Measurements from ENCODE around the gene MACROD1.
A peak's percentile ranks its signal among the peaks of the same experiment; 100 is the strongest.
"Not testable (repeated sequence)": the region's sequence is repeated elsewhere in the genome, so short reads cannot be mapped to it uniquely, and the experiment has no call there.

MACROD1 gene

DNA sequence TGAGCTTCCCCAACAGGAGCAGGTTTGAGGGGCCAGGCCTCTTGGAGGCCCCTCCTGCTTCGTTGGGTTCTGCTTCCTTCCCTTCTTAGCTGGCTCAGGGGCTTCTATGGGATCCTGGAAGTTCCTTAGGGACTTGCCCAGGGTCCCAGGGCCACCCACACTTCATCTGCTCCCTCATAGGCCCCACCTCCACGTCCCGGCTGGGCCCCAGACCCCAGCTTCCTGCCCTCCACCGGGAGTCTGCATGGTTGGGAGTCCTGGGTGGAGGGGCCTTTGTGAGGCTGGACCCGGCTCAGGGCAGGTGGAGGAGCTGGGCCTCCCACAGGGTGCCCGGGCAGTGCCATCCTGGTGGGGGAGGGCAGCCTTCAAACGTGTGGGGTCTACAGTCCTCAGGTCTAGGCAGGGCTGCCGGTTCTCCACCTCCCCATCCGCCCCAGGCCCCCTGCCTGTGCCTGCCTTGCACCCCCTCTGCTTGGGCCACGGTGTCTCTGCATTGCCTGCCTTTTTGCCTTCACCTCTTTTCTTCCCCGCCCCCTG is 168.0 kb downstream of the MACROD1 start:
- no peak for DNase-seq (ENCODE audit: low read depth)

DNA sequence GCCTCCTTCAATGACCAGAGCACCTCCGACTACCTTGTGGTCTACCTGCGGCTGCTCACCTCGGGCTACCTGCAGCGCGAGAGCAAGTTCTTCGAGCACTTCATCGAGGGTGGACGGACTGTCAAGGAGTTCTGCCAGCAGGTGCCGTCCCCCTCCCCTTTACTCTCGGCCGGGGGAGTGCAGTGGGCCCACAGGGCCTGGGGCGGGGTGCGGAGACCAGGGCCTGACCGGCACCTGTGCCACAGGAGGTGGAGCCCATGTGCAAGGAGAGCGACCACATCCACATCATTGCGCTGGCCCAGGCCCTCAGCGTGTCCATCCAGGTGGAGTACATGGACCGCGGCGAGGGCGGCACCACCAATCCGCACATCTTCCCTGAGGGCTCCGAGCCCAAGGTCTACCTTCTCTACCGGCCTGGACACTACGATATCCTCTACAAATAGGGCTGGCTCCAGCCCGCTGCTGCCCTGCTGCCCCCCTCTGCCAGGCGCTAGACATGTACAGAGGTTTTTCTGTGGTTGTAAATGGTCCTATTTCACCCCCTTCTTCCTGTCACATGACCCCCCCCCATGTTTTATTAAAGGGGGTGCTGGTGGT is 168.7 kb downstream of the MACROD1 start:
- DNase-seq (ENCODE audit: low read depth), result no peak

GRCh38 chr11:63996512-63996911 is 169.4 kb downstream of the MACROD1 start:
- DNase-seq (ENCODE audit: low read depth), result no peak

DNA sequence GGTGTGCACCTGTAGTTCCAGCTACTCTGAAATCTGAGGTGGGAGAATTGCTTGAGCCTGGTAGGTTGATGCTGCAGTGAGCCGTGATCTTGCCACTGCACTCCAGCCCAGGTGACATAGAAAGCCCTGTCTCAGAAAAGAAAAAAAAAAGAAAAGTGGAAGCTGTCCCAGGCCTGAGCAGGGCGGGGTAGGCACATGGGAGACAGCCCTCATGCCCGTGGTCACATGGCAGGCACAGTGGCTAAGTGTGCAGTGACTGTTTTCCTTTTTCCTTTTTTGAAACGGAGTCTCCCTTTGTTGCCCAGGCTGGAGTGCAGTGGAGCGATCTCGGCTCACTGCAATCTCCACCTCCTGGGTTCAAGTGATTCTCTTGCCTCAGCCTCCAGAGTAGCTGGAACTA is 171.9 kb downstream of the MACROD1 start:
- DNase-seq (ENCODE audit: low read depth), result no peak

DNA sequence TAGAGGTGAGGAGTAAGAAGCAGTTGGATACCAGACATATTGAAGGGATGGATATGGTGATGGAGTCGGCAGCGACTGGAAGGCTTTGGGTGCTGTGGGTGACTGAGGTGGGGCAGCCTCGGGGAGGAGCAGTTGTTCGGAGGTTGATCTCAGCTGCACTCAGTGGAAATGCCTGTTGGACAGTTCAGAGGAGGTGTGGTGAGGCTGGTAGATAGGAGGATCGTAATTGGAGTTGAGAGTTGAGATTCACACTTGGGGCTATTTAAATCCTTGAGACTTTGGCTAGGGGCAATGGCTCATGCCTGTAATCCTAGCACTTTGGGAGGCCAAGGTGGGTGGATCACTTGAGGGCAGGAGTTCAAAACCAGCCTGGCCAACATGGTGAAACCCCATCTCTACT is 172.8 kb downstream of the MACROD1 start:
- DNase-seq (ENCODE audit: low read depth), result no peak

- no peak for DNase-seq (ENCODE audit: low read depth)
Measured at GRCh38 chr11:63991558-63991957, 174.4 kb downstream of the MACROD1 start.

- no peak for DNase-seq (ENCODE audit: low read depth)
Measured at GRCh38 chr11:63986932-63987513, 178.9 kb downstream of the MACROD1 start.

- DNase-seq (ENCODE audit: low read depth), result peak; percentile 81
Measured at GRCh38 chr11:63986156-63986931, 179.6 kb downstream of the MACROD1 start, which contains the start of gene OTUB1. Gene OTUB1 (plus strand): TSS chr11:63986438. CDS start chr11:63986457, 19 bp downstream.

- DNase-seq (ENCODE audit: low read depth), result peak; percentile 25
Measured at GRCh38 chr11:63985812-63986155, 180.1 kb downstream of the MACROD1 start.

GRCh38 chr11:63979426-63979825 is 186.5 kb downstream of the MACROD1 start:
- DNase-seq (ENCODE audit: low read depth), result no peak

- DNase-seq (ENCODE audit: low read depth), result no peak
Measured at GRCh38 chr11:63978551-63979239, 187.2 kb downstream of the MACROD1 start.

- DNase-seq (ENCODE audit: low read depth), result peak; percentile 96
Measured at GRCh38 chr11:63974259-63975143, 191.4 kb downstream of the MACROD1 start, which contains the start of gene COX8A. Gene COX8A (plus strand): TSS chr11:63974620. CDS start chr11:63974681, 61 bp downstream.

GRCh38 chr11:63973912-63974258 is 192.0 kb downstream of the MACROD1 start:
- DNase-seq (ENCODE audit: low read depth), result not testable (repeated sequence)

GRCh38 chr11:63970902-63971301 is 195.0 kb downstream of the MACROD1 start:
- DNase-seq (ENCODE audit: low read depth), result no peak

- no peak for DNase-seq (ENCODE audit: low read depth)
Measured at GRCh38 chr11:63969461-63969860, 196.5 kb downstream of the MACROD1 start.

- no peak for DNase-seq (ENCODE audit: low read depth)
Measured at GRCh38 chr11:63966444-63966843, 199.5 kb downstream of the MACROD1 start.

- DNase-seq (ENCODE audit: low read depth), result not testable (repeated sequence)
Measured at GRCh38 chr11:63963895-63964294, 202.0 kb downstream of the MACROD1 start.

GRCh38 chr11:63961608-63962412 is 204.1 kb downstream of the MACROD1 start:
- no peak for DNase-seq (ENCODE audit: low read depth)

DNA sequence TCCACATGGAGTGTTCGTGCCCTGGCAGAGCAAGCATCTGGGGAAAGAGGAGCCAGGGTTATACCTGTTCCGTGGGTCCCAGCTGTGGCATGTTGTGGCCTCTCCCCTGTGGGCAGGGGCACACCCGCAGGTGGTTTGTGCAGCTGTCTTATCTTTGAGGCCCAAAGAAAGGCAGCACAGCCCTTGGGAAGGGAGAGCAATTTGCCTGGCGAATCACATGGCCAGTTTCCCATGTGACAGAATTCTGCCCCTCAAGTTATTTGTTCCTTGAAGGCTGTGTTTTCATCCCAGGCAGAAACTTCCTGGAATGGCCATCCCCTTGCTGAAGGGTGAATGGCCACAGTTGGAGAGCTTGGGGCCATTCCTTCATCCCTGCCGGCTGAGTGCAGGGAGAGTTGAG is 207.9 kb downstream of the MACROD1 start:
- DNase-seq (ENCODE audit: low read depth), result no peak

DNA sequence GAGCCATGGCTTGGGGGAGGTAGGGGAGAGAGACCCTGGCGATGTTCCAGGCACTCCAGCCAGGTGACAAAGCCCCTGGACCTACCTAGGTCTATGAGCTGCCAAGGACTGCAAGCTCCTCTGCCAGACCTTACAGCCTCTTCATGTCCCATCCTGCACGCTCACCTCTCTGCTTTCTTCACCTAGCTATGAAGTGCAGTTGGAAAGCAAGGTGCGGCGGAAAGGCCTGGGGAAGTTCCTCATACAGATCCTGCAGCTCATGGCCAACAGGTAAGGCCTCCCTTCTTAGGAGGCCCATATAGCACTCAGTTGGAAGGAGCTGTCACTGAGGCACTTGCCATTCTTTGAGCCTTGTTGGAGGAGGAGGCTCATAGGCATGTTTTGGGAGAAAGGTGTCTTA is 213.3 kb downstream of the MACROD1 start:
- DNase-seq (ENCODE audit: low read depth), result no peak

Data from CMK (cell line).